A673 (cell line): Measurements from ENCODE around the gene CRYGC.

Source experiments
- CTCF ChIP-seq: fragments of 300-800, 200-600 bp; sonication (generic); conservative IDR thresholded peaks from 2 replicates; pipeline ENCODE4 v1.5.1; 2017; ENCODE audit warnings: low read depth, mild to moderate bottlenecking, antibody characterized with exemption, low read length, moderate library complexity, mixed read lengths
- EZH2 ChIP-seq: fragments of 200-600 bp; sonication (generic); IDR thresholded peaks from 2 replicates; pipeline ENCODE4 v1.6.1; 2017; ENCODE audit warnings: borderline replicate concordance, low read depth, mild to moderate bottlenecking, mixed read lengths, antibody characterized with exemption, low read length; ENCODE audit not compliant: poor library complexity, severe bottlenecking

- TF ChIP-seq CTCF (no peak), EZH2 (no peak)
Observed at GRCh38 chr2:208086029-208086428, 43.6 kb downstream of the CRYGC start.
